Measurements from ENCODE around the gene CDC42EP4.

- TF ChIP-seq CTCF (conservative IDR thresholded peaks at IDR 0.05) (no peak), EZH2 (IDR thresholded peaks at IDR 0.05; ENCODE audit: low read depth) (no peak)
These were observed 28.6 kb downstream of the CDC42EP4 start for GRCh38 chr17:73283250-73283649.
